ENCODE data around the gene CDK5R2. TPM values are rescaled to one million over a fixed set of nuclear protein-coding genes. Genes with fewer than 3 reads are reported as not detected.
"Not testable (repeated sequence)": the region's sequence is repeated elsewhere in the genome, so short reads cannot be mapped to it uniquely, and the experiment has no call there.

CDK5R2 gene
- total RNA-seq, 3 donors from 2014 or later = 0.38 to 1.4 (median 0.39) TPM

- Histone ChIP-seq H3K36me3 (ENCODE audit: low read depth) (no peaks in the 10 kb centered on the region), H3K4me1 (ENCODE audit: low read depth) (no peaks in the 10 kb centered on the region), H3K9me3 (peaks cover 4% of the 10 kb centered on the region), H3K4me3 (no peak overlapping the region)
- DNase-seq = no peak
- no peak for ATAC-seq
- intact Hi-C loops (cut with DNase I, micrococcal nuclease) = no loop called here
- TF ChIP-seq CTCF (IDR thresholded peaks at IDR 0.05) = no peak
These were observed 32.0 kb upstream of the CDK5R2 start for GRCh38 chr2:218927422-218927821.

GRCh38 chr2:218927876-218928275, 31.6 kb upstream of the CDK5R2 start:
- no peak overlapping the region for H3K4me3 ChIP-seq
- no peaks in the 10 kb centered on the region for H3K4me1 ChIP-seq (ENCODE audit: low read depth)
- no peaks in the 10 kb centered on the region for H3K36me3 ChIP-seq (ENCODE audit: low read depth)
- TF ChIP-seq CTCF (IDR thresholded peaks at IDR 0.05) = no peak
- ATAC-seq (no peak), DNase-seq (no peak)
- intact Hi-C loops (cut with DNase I, micrococcal nuclease) = no loop called here
- peaks cover 4% of the 10 kb centered on the region for H3K9me3 ChIP-seq

DNA sequence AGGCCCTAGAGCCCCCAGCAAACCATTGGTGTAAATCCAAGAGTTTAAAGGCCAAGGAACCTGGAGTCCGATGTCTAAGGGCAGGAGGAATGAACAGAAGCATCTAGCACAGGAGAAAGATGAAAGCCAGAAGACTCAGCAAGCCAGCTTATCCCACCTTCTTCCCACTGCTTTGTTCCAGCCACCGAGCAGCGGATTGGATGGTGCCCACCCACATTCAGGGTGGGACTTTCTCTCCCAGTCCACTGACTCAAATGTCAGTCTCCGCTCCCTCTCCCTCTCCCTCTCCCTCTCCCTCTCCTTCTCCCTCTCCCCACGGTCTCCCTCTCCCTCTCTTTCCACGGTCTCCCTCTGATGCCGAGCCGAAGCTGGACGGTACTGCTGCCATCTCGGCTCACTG, 29.0 kb upstream of the CDK5R2 start:
- DNase-seq; ATAC-seq; H3K36me3 ChIP-seq (ENCODE audit: low read depth); H3K4me1 ChIP-seq (ENCODE audit: low read depth); H3K9me3 ChIP-seq; H3K4me3 ChIP-seq; intact Hi-C loops (cut with DNase I, micrococcal nuclease): not testable (repeated sequence)

- H3K9me3 ChIP-seq; DNase-seq; H3K36me3 ChIP-seq (ENCODE audit: low read depth); ATAC-seq; H3K4me3 ChIP-seq; intact Hi-C loops (cut with DNase I, micrococcal nuclease); H3K4me1 ChIP-seq (ENCODE audit: low read depth): not testable (repeated sequence)
These were observed 27.7 kb upstream of the CDK5R2 start for GRCh38 chr2:218931751-218932150.

DNA sequence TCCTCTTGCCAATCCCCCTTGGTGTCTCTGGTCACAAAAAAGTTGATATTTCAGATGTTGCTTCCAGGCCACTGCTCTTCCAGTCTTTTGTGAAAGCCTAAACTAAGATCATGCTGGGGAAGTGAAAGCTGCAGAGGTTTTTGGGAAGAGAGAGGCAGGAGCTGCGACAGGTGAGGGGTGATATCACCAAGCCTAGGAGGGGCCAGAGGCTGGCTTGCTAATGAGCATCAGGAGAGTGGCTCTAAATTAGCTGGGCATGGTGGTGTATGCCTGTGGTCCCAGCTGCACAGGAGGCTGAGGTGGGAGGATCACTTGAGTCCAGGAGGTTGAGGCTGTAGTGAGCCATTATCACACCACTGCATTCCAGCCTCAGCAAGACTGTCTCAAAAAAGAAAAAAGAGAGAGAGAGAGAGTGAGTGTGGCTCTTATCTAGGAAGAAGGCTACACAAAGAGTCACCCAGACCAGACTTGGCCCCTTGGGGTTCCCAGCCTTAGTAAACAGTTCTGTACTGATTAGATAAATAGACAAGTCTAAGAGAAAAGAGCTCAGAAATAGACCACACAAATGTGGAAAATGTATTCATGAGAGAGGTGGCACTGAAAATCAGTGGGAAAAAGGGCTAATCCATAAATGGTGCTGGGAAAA, 14.6 kb upstream of the CDK5R2 start:
- no peak for ATAC-seq
- no peak for TF ChIP-seq CTCF (IDR thresholded peaks at IDR 0.05)

DNA sequence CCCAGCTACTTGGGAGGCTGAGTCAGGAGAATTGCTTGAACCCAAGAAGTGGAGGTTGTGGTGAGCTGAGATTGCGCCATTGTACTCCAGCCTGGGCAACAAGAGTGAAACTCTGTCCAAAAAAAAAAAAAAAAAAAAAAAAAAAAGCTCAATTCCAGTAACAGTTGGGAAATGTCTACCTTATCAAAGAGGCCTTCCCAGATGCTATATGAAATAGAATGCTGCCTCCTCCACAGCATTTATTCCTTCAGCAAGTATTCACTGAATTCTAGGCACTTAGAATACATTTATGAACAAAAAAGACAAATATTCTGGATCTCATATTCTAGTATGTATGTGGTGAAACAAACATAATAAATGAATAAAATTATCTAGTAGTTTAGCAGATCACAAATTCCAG, 12.8 kb upstream of the CDK5R2 start:
- TF ChIP-seq CTCF (IDR thresholded peaks at IDR 0.05) = no peak
- intact Hi-C loops (cut with DNase I, micrococcal nuclease) = no loop called here
- no peak for DNase-seq
- Histone ChIP-seq H3K36me3 (ENCODE audit: low read depth) (no peaks in the 10 kb centered on the region), H3K4me1 (ENCODE audit: low read depth) (no peaks in the 10 kb centered on the region), H3K9me3 (no peaks in the 10 kb centered on the region), H3K4me3 (no peak overlapping the region)
- no peak for ATAC-seq

More for the DNA sequence above, 14.6 kb upstream of the CDK5R2 start:
- no peaks in the 10 kb centered on the region for H3K9me3 ChIP-seq
- H3K36me3 ChIP-seq (ENCODE audit: low read depth) = no peaks in the 10 kb centered on the region
- no peak for DNase-seq
- H3K4me3 ChIP-seq = no peak overlapping the region
- H3K4me1 ChIP-seq (ENCODE audit: low read depth) = no peaks in the 10 kb centered on the region
- intact Hi-C loops (cut with DNase I, micrococcal nuclease) = no loop called here

DNA sequence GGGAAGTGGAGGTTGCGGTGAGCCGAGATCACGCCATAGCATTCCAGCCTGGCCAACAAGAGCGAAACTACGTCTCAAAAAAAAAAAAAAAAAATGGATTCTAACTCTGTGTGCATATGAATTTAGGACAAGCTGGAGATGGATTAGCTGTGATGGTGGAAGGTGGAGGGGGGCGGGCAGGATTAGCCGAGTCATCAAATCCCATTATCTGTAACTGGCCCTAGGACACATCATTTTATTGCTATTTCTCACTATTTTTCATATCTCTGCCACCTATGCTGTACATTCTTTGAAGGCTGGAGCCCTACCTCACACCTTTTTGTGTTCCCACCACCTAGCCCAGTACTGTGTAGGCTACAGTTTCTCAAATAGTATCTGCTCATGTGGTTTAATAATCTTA, 7.3 kb upstream of the CDK5R2 start:
- Histone ChIP-seq H3K4me3 (no peak overlapping the region), H3K4me1 (ENCODE audit: low read depth) (no peaks in the 10 kb centered on the region), H3K36me3 (ENCODE audit: low read depth) (no peaks in the 10 kb centered on the region), H3K9me3 (no peaks in the 10 kb centered on the region)
- no peak for TF ChIP-seq CTCF (IDR thresholded peaks at IDR 0.05)
- ATAC-seq = no peak
- intact Hi-C loops (cut with DNase I, micrococcal nuclease) = no loop called here
- no peak for DNase-seq

Measured in mucosa of descending colon (tissue), 3 donors.